Activated naive CD4-positive, alpha-beta T cell treated with anti-CD3 and anti-CD28 coated beads for 36 hours (primary cell): Measurements from ENCODE around the gene TRIB2. TPM values are rescaled to one million over a fixed set of nuclear protein-coding genes. Genes with fewer than 3 reads are reported as not detected.

Experiments used
- CTCF ChIA-PET: fragments of 350-600 bp; sonication (Branson Sonifier 250); formaldehyde crosslinking; loops from one replicate; lab custom pipeline; 2021; ENCODE audit warnings: antibody characterized with exemption; lab: Charles Lee
- DNase-seq: peaks from one replicate; pipeline ENCODE4 v3.0.0-alpha.2; 2020
- H3K27ac Mint-ChIP-seq: one replicate; pipeline ENCODE4 v1.8.0; 2021; ENCODE audit warnings: mild to moderate bottlenecking, mixed read lengths
- H3K27me3 Mint-ChIP-seq: one replicate; pipeline ENCODE4 v1.8.0; 2021; ENCODE audit warnings: low read depth, mixed read lengths
- H3K36me3 Mint-ChIP-seq: one replicate; pipeline ENCODE4 v1.8.0; 2021; ENCODE audit warnings: low read depth, mixed read lengths
- H3K4me1 Mint-ChIP-seq: one replicate; pipeline ENCODE4 v1.8.0; 2021; ENCODE audit warnings: low read depth, mixed read lengths
- H3K4me3 Mint-ChIP-seq: one replicate; pipeline ENCODE4 v1.8.0; 2021; ENCODE audit warnings: mild to moderate bottlenecking, moderate library complexity, mixed read lengths
- H3K9me3 Mint-ChIP-seq: one replicate; pipeline ENCODE4 v1.8.0; 2021; ENCODE audit warnings: mixed read lengths
- intact Hi-C: fragments of 100-400 bp; cut with micrococcal nuclease; formaldehyde crosslinking; loops from one replicate; pipeline ENCODE4 v1.15.1; 2023
- total RNA-seq, 2 experiments: library from RNA; stranded (reverse); gene quantifications; one replicate each; pipeline ENCODE4 v1.2.3, GENCODE V29; 2021

TRIB2 gene
- total RNA-seq, 2 experiments from 2014 or later: 3.7 to 4.4 TPM

GRCh38 chr2:12683457-12684100, 33.2 kb upstream of the TRIB2 start:
- no peak for DNase-seq
- Mint-ChIP-seq H3K4me1 (no peaks in the 10 kb centered on the region), H3K27me3 (no peaks in the 10 kb centered on the region), H3K27ac (no peak overlapping the region), H3K36me3 (no peaks in the 10 kb centered on the region), H3K9me3 (peaks cover 8% of the 10 kb centered on the region), H3K4me3 (no peak overlapping the region)
- intact Hi-C loops: no loop called here
- CTCF ChIA-PET: interaction anchor here (1.3 kb wide), 1 partner anchor 37 kb away, joined by 3 read pairs; no protein-coding TSS in a partner anchor

- no peak overlapping the region for H3K4me3 Mint-ChIP-seq
- no peak for DNase-seq
- H3K4me1 Mint-ChIP-seq: no peaks in the 10 kb centered on the region
- no peak overlapping the region for H3K27ac Mint-ChIP-seq
- H3K36me3 Mint-ChIP-seq: no peaks in the 10 kb centered on the region
- H3K9me3 Mint-ChIP-seq: peaks cover 7% of the 10 kb centered on the region
- CTCF ChIA-PET: interaction anchor here (1.3 kb wide), 1 partner anchor 36 kb away, joined by 3 read pairs; no protein-coding TSS in a partner anchor
- intact Hi-C loops: no loop called here
- no peaks in the 10 kb centered on the region for H3K27me3 Mint-ChIP-seq
These were observed 32.2 kb upstream of the TRIB2 start for GRCh38 chr2:12684471-12684936.

GRCh38 chr2:12685145-12685544, 31.6 kb upstream of the TRIB2 start:
- H3K27ac Mint-ChIP-seq: no peak overlapping the region
- CTCF ChIA-PET: no interaction called here
- no peak overlapping the region for H3K4me3 Mint-ChIP-seq
- intact Hi-C loops: no loop called here
- peaks cover 5% of the 10 kb centered on the region for H3K9me3 Mint-ChIP-seq
- H3K27me3 Mint-ChIP-seq: no peaks in the 10 kb centered on the region
- DNase-seq: no peak
- H3K4me1 Mint-ChIP-seq: no peaks in the 10 kb centered on the region
- H3K36me3 Mint-ChIP-seq: no peaks in the 10 kb centered on the region

- H3K4me3 Mint-ChIP-seq: no peak overlapping the region
- intact Hi-C loops: no loop called here
- H3K9me3 Mint-ChIP-seq: peaks cover 4% of the 10 kb centered on the region
- no peaks in the 10 kb centered on the region for H3K4me1 Mint-ChIP-seq
- CTCF ChIA-PET: no interaction called here
- H3K27me3 Mint-ChIP-seq: no peaks in the 10 kb centered on the region
- no peak for DNase-seq
- no peaks in the 10 kb centered on the region for H3K36me3 Mint-ChIP-seq
- H3K27ac Mint-ChIP-seq: no peak overlapping the region
These were observed 30.8 kb upstream of the TRIB2 start for GRCh38 chr2:12685956-12686355.

GRCh38 chr2:12686708-12687283, 29.9 kb upstream of the TRIB2 start:
- no peaks in the 10 kb centered on the region for H3K4me1 Mint-ChIP-seq
- H3K27me3 Mint-ChIP-seq: no peaks in the 10 kb centered on the region
- no peak overlapping the region for H3K27ac Mint-ChIP-seq
- no peak for DNase-seq
- intact Hi-C loops: no loop called here
- no peaks in the 10 kb centered on the region for H3K36me3 Mint-ChIP-seq
- peaks cover 6% of the 10 kb centered on the region for H3K9me3 Mint-ChIP-seq
- CTCF ChIA-PET: no interaction called here
- no peak overlapping the region for H3K4me3 Mint-ChIP-seq

- Mint-ChIP-seq H3K4me1 (no peaks in the 10 kb centered on the region), H3K4me3 (no peak overlapping the region), H3K36me3 (no peaks in the 10 kb centered on the region), H3K27me3 (no peaks in the 10 kb centered on the region), H3K27ac (no peak overlapping the region), H3K9me3 (peaks cover 11% of the 10 kb centered on the region)
- intact Hi-C loops: no loop called here
- CTCF ChIA-PET: no interaction called here
- no peak for DNase-seq
These were observed 28.6 kb upstream of the TRIB2 start for GRCh38 chr2:12688091-12688490.

GRCh38 chr2:12688893-12689292, 27.8 kb upstream of the TRIB2 start:
- intact Hi-C loops: no loop called here
- H3K4me3 Mint-ChIP-seq: no peak overlapping the region
- no peaks in the 10 kb centered on the region for H3K36me3 Mint-ChIP-seq
- CTCF ChIA-PET: no interaction called here
- DNase-seq: no peak
- H3K4me1 Mint-ChIP-seq: no peaks in the 10 kb centered on the region
- H3K27me3 Mint-ChIP-seq: no peaks in the 10 kb centered on the region
- H3K27ac Mint-ChIP-seq: no peak overlapping the region
- H3K9me3 Mint-ChIP-seq: peaks cover 11% of the 10 kb centered on the region

GRCh38 chr2:12693509-12693908, 23.2 kb upstream of the TRIB2 start:
- H3K4me3 Mint-ChIP-seq: no peak overlapping the region
- H3K9me3 Mint-ChIP-seq: peaks cover 11% of the 10 kb centered on the region
- H3K4me1 Mint-ChIP-seq: peaks cover 7% of the 10 kb centered on the region
- no peaks in the 10 kb centered on the region for H3K36me3 Mint-ChIP-seq
- no peak for DNase-seq
- CTCF ChIA-PET: no interaction called here
- no peaks in the 10 kb centered on the region for H3K27me3 Mint-ChIP-seq
- H3K27ac Mint-ChIP-seq: no peak overlapping the region
- intact Hi-C loops: no loop called here

GRCh38 chr2:12694990-12695774, 21.6 kb upstream of the TRIB2 start:
- Mint-ChIP-seq H3K9me3 (peaks cover 7% of the 10 kb centered on the region), H3K27ac (no peak overlapping the region), H3K27me3 (no peaks in the 10 kb centered on the region), H3K4me1 (peaks cover 7% of the 10 kb centered on the region), H3K36me3 (no peaks in the 10 kb centered on the region), H3K4me3 (no peak overlapping the region)
- CTCF ChIA-PET: no interaction called here
- DNase-seq: no peak
- intact Hi-C loops: no loop called here

GRCh38 chr2:12697617-12698016, 19.1 kb upstream of the TRIB2 start:
- DNase-seq: no peak
- no peak overlapping the region for H3K4me3 Mint-ChIP-seq
- H3K27me3 Mint-ChIP-seq: no peaks in the 10 kb centered on the region
- peaks cover 24% of the 10 kb centered on the region for H3K4me1 Mint-ChIP-seq
- H3K9me3 Mint-ChIP-seq: no peaks in the 10 kb centered on the region
- no peak overlapping the region for H3K27ac Mint-ChIP-seq
- no peaks in the 10 kb centered on the region for H3K36me3 Mint-ChIP-seq
- intact Hi-C loops: no loop called here
- CTCF ChIA-PET: no interaction called here

- H3K4me1 Mint-ChIP-seq: peaks cover 46% of the 10 kb centered on the region
- no peak overlapping the region for H3K4me3 Mint-ChIP-seq
- H3K27ac Mint-ChIP-seq: no peak overlapping the region
- no peaks in the 10 kb centered on the region for H3K27me3 Mint-ChIP-seq
- peaks cover 1% of the 10 kb centered on the region for H3K9me3 Mint-ChIP-seq
- DNase-seq: no peak
- CTCF ChIA-PET: interaction anchor here (1.7 to 2.1 kb wide), 2 partner anchors 15 to 19 kb away, joined by 3 to 12 read pairs; partner anchors contain the start of gene TRIB2
- no peaks in the 10 kb centered on the region for H3K36me3 Mint-ChIP-seq
- intact Hi-C loops: loop anchor here (2.0 kb wide), 1 partner anchor 64 kb away; no protein-coding TSS in a partner anchor
These were observed 15.7 kb upstream of the TRIB2 start for GRCh38 chr2:12700989-12701388.

GRCh38 chr2:12701786-12702167, 15.0 kb upstream of the TRIB2 start:
- no peaks in the 10 kb centered on the region for H3K36me3 Mint-ChIP-seq
- peaks cover 46% of the 10 kb centered on the region for H3K4me1 Mint-ChIP-seq
- CTCF ChIA-PET: interaction anchor here (1.7 to 2.1 kb wide), 2 partner anchors 14 to 18 kb away, joined by 3 to 12 read pairs; partner anchors contain the start of gene TRIB2
- no peaks in the 10 kb centered on the region for H3K27me3 Mint-ChIP-seq
- H3K9me3 Mint-ChIP-seq: peaks cover 1% of the 10 kb centered on the region
- no peak overlapping the region for H3K27ac Mint-ChIP-seq
- no peak for DNase-seq
- intact Hi-C loops: loop anchor here (2.0 kb wide), 1 partner anchor 65 kb away; no protein-coding TSS in a partner anchor
- H3K4me3 Mint-ChIP-seq: no peak overlapping the region
